Islet of Langerhans (tissue), 1 donor: ENCODE data around the gene ACOT7.

Experiments used
- FAIRE-seq: peaks from one replicate; lab custom pipeline; 2011; peaks lifted over from hg19 to GRCh38; lab: Jason Lieb, UNC

ACOT7 gene

GRCh38 chr1:6342056-6342455 is 51.5 kb downstream of the ACOT7 start:
- no peak for FAIRE-seq

GRCh38 chr1:6338695-6339094 is 54.9 kb downstream of the ACOT7 start:
- no peak for FAIRE-seq

GRCh38 chr1:6336776-6337622 is 56.6 kb downstream of the ACOT7 start:
- FAIRE-seq = no peak

- FAIRE-seq = no peak
These were observed 59.1 kb downstream of the ACOT7 start for GRCh38 chr1:6334261-6334993.

- FAIRE-seq = no peak
These were observed 60.7 kb downstream of the ACOT7 start for GRCh38 chr1:6332821-6333220.

- no peak for FAIRE-seq
These were observed 61.9 kb downstream of the ACOT7 start for GRCh38 chr1:6331543-6332273.

- FAIRE-seq = no peak
These were observed 63.1 kb downstream of the ACOT7 start for GRCh38 chr1:6330410-6330911.

GRCh38 chr1:6329851-6330250 is 63.7 kb downstream of the ACOT7 start:
- no peak for FAIRE-seq

- no peak for FAIRE-seq
These were observed 64.2 kb downstream of the ACOT7 start for GRCh38 chr1:6329396-6329795.

GRCh38 chr1:6328696-6329095 is 64.9 kb downstream of the ACOT7 start:
- no peak for FAIRE-seq

- no peak for FAIRE-seq
These were observed 65.5 kb downstream of the ACOT7 start for GRCh38 chr1:6328091-6328490.

- FAIRE-seq = no peak
These were observed 68.1 kb downstream of the ACOT7 start for GRCh38 chr1:6325482-6325881.

GRCh38 chr1:6322161-6322560 is 71.4 kb downstream of the ACOT7 start:
- no peak for FAIRE-seq

- FAIRE-seq = no peak
These were observed 72.4 kb downstream of the ACOT7 start for GRCh38 chr1:6321205-6321604.

- no peak for FAIRE-seq
These were observed 76.3 kb downstream of the ACOT7 start for GRCh38 chr1:6317098-6317760.

- FAIRE-seq = no peak
These were observed 77.1 kb downstream of the ACOT7 start for GRCh38 chr1:6316240-6317097.

GRCh38 chr1:6314503-6314902 is 79.1 kb downstream of the ACOT7 start:
- no peak for FAIRE-seq

GRCh38 chr1:6313393-6314200 is 80.0 kb downstream of the ACOT7 start:
- no peak for FAIRE-seq

- no peak for FAIRE-seq
These were observed 83.3 kb downstream of the ACOT7 start for GRCh38 chr1:6310116-6310848.

- no peak for FAIRE-seq
These were observed 84.0 kb downstream of the ACOT7 start for GRCh38 chr1:6309564-6309963.
